OCI-LY3 (cell line): ENCODE measurements around the gene RBM44.

ENCODE experiments used
- H2AFZ ChIP-seq: fragments of 200-600, 300-600 bp; shearing (Covaris generic); 2 replicates; pipeline ENCODE4 v1.6.0; 2014; ENCODE audit warnings: antibody characterized with exemption, low read depth, low read length
- H3K27ac ChIP-seq: fragments of 200-600, 300-600 bp; sonication (generic); 2 replicates; pipeline ENCODE4 v1.5.1; 2014; ENCODE audit warnings: mild to moderate bottlenecking, low read length, moderate library complexity, mixed read lengths
- H3K27me3 ChIP-seq: fragments of 200-600, 300-600 bp; sonication (generic); 2 replicates; pipeline ENCODE4 v1.6.1; 2014; ENCODE audit warnings: low read depth, low read length, mixed read lengths
- H3K36me3 ChIP-seq: fragments of 200-600, 300-600 bp; sonication (generic); replicated peaks from 2 replicates; pipeline ENCODE3; 2014; ENCODE audit warnings: low read depth, low read length, mixed read lengths
- H3K4me1 ChIP-seq: fragments of 300-600, 200-600 bp; sonication (generic); 2 replicates; pipeline ENCODE4 v1.6.1; 2014; ENCODE audit warnings: low read length, mixed read lengths
- H3K4me2 ChIP-seq: fragments of 200-600, 300-600 bp; sonication (generic); 2 replicates; pipeline ENCODE4 v1.6.1; 2014; ENCODE audit warnings: low read length, mixed read lengths
- H3K4me3 ChIP-seq: fragments of 300-600, 200-600 bp; sonication (generic); 2 replicates; pipeline ENCODE4 v1.5.1; 2014; ENCODE audit warnings: antibody characterized with exemption, mild to moderate bottlenecking, low read length, moderate library complexity
- H3K79me2 ChIP-seq: fragments of 300-600, 200-600 bp; shearing (Covaris generic); 2 replicates; pipeline ENCODE4 v1.6.1; 2014; ENCODE audit warnings: mild to moderate bottlenecking, low read length, mixed read lengths
- H3K9ac ChIP-seq: fragments of 300-600, 200-600 bp; shearing (Covaris generic); 2 replicates; pipeline ENCODE4 v1.6.0; 2014; ENCODE audit warnings: mild to moderate bottlenecking, low read length, moderate library complexity
- H3K9me3 ChIP-seq: fragments of 200-600, 300-600 bp; shearing (Covaris generic); 2 replicates; pipeline ENCODE4 v1.6.1; 2014; ENCODE audit warnings: low read length, mixed read lengths; ENCODE audit not compliant: insufficient read depth
- H4K20me1 ChIP-seq: fragments of 200-600, 300-600 bp; sonication (generic); 2 replicates; pipeline ENCODE4 v1.6.1; 2016; ENCODE audit warnings: low read length, mixed read lengths; ENCODE audit not compliant: insufficient read depth
- CTCF ChIP-seq: fragments of 200-600, 300-600 bp; sonication (generic); IDR thresholded peaks from 2 replicates; pipeline ENCODE4 v1.5.1; 2014; ENCODE audit warnings: antibody characterized with exemption, low read length, low read depth
- EZH2phosphoT487 ChIP-seq: fragments of 200-600 bp; shearing (Covaris generic); IDR thresholded peaks from 2 replicates; pipeline ENCODE4 v1.6.1; 2018; ENCODE audit warnings: antibody characterized with exemption, mixed run types, low read depth

Gene RBM44

GRCh38 chr2:237873897-237874551, 75.4 kb downstream of the RBM44 start:
- Histone ChIP-seq H3K79me2 (no peaks in the 10 kb centered on the region), H3K9me3 (no peaks in the 10 kb centered on the region), H2AFZ (no peak overlapping the region), H4K20me1 (no peaks in the 10 kb centered on the region), H3K4me1 (peaks cover 36% of the 10 kb centered on the region), H3K36me3 (no peaks in the 10 kb centered on the region), H3K4me3 (no peak overlapping the region), H3K9ac (no peak overlapping the region), H3K27ac (no peak overlapping the region), H3K4me2 (no peak overlapping the region), H3K27me3 (no peaks in the 10 kb centered on the region)
- TF ChIP-seq EZH2phosphoT487 (no peak), CTCF (no peak)

GRCh38 chr2:237874585-237875161, 76.1 kb downstream of the RBM44 start:
- Histone ChIP-seq H3K27me3 (no peaks in the 10 kb centered on the region), H3K36me3 (no peaks in the 10 kb centered on the region), H3K79me2 (no peaks in the 10 kb centered on the region), H2AFZ (no peak overlapping the region), H3K4me3 (no peak overlapping the region), H3K9me3 (no peaks in the 10 kb centered on the region), H3K4me2 (no peak overlapping the region), H3K27ac (no peak overlapping the region), H4K20me1 (no peaks in the 10 kb centered on the region), H3K4me1 (peaks cover 30% of the 10 kb centered on the region), H3K9ac (no peak overlapping the region)
- no peak for TF ChIP-seq EZH2phosphoT487
- no peak for TF ChIP-seq CTCF

GRCh38 chr2:237875256-237876060, 76.9 kb downstream of the RBM44 start:
- H3K27ac ChIP-seq = no peak overlapping the region
- H3K36me3 ChIP-seq = no peaks in the 10 kb centered on the region
- TF ChIP-seq EZH2phosphoT487 (no peak), CTCF (no peak)
- peaks cover 22% of the 10 kb centered on the region for H3K4me1 ChIP-seq
- H3K79me2 ChIP-seq = no peaks in the 10 kb centered on the region
- no peak overlapping the region for H3K9ac ChIP-seq
- H3K9me3 ChIP-seq = no peaks in the 10 kb centered on the region
- H4K20me1 ChIP-seq = no peaks in the 10 kb centered on the region
- H3K4me2 ChIP-seq = no peak overlapping the region
- H3K27me3 ChIP-seq = no peaks in the 10 kb centered on the region
- H3K4me3 ChIP-seq = no peak overlapping the region
- H2AFZ ChIP-seq = no peak overlapping the region

- Histone ChIP-seq H3K4me3 (no peak overlapping the region), H3K27me3 (no peaks in the 10 kb centered on the region), H2AFZ (no peak overlapping the region), H3K27ac (no peak overlapping the region), H3K36me3 (no peaks in the 10 kb centered on the region), H4K20me1 (no peaks in the 10 kb centered on the region), H3K4me1 (peaks cover 17% of the 10 kb centered on the region), H3K79me2 (no peaks in the 10 kb centered on the region), H3K9me3 (no peaks in the 10 kb centered on the region), H3K9ac (no peak overlapping the region), H3K4me2 (no peak overlapping the region)
- TF ChIP-seq EZH2phosphoT487 (no peak), CTCF (no peak)
These were observed 77.5 kb downstream of the RBM44 start for GRCh38 chr2:237876061-237876526.
